ENCODE data around the gene ANTXRL. TPM values are rescaled to one million over a fixed set of nuclear protein-coding genes. Genes with fewer than 3 reads are reported as not detected.

ANTXRL gene
- total RNA-seq, 1 donor from 2014 or later = not detected

DNA sequence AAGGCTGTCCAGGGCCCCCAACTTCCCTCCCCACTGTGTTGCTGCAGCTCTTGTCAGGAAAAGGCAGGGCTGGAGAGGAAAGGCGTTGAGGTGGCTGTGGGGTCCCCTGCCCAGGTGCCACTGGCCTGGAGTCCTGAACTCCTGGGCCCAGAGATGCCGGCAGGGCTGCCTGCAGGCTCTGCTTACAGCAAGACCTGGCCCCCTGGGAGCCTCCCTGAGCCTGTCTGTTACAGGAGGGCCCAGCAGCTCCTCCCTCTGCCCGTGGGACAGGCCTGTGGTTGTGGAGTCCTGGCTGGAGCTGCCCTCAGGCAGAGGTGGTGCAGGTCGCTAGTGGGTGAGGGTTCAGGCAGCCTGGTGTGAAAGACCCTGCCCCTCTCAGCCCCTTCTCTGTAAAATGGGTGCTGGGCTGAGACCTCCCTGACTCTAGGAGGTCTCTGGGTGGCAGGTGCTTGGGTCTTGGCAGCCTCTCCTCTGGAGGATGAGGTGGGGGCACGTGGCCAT is 9.9 kb downstream of the ANTXRL start:
- FAIRE-seq = no peak

GRCh38 chr10:46297406-46298204 is 10.8 kb downstream of the ANTXRL start:
- DNase-seq (ENCODE audit: low read depth) (no peak), FAIRE-seq (no peak)
- Histone ChIP-seq H3K36me3 (ENCODE audit: insufficient read depth, low read length) (no peaks in the 10 kb centered on the region), H3K9ac (ENCODE audit: low read length) (no peak overlapping the region), H3K4me3 (ENCODE audit: insufficient read depth, low read depth, low read length) (no peak overlapping the region), H3K4me1 (ENCODE audit: insufficient read depth, low read length) (no peaks in the 10 kb centered on the region), H2AFZ (ENCODE audit: low read depth, low read length) (no peak overlapping the region), H3K27ac (ENCODE audit: low read depth, low read length) (no peak overlapping the region), H3K27me3 (ENCODE audit: insufficient read depth, low read length) (no peaks in the 10 kb centered on the region), H4K20me1 (ENCODE audit: insufficient read depth, low read length) (no peaks in the 10 kb centered on the region), H3K9me3 (ENCODE audit: insufficient read depth, low read depth, low read length) (no peaks in the 10 kb centered on the region), H3K4me2 (ENCODE audit: low read length) (no peak overlapping the region), H3K79me2 (ENCODE audit: insufficient read depth, low read length) (no peaks in the 10 kb centered on the region)
- no peaks in the 10 kb centered on the region for H3K4me1 Mint-ChIP-seq (ENCODE audit: low read depth, unreplicated experiment)
- no peak overlapping the region for H3K4me3 Mint-ChIP-seq (ENCODE audit: unreplicated experiment)
- H3K27ac Mint-ChIP-seq (ENCODE audit: unreplicated experiment) = no peak overlapping the region
- peaks cover 33% of the 10 kb centered on the region for H3K27me3 Mint-ChIP-seq (ENCODE audit: low read depth, unreplicated experiment)
- H3K9me3 Mint-ChIP-seq (ENCODE audit: unreplicated experiment) = peaks cover 3% of the 10 kb centered on the region
- no peak for TF ChIP-seq EZH2 (IDR thresholded peaks at IDR 0.05; ENCODE audit: insufficient read depth, low read length)
- no peak for TF ChIP-seq CTCF (IDR thresholded peaks at IDR 0.05; ENCODE audit: insufficient read depth, low read depth, low read length)
- no peaks in the 10 kb centered on the region for H3K36me3 Mint-ChIP-seq (ENCODE audit: low read depth, unreplicated experiment)

More for the DNA sequence above, 9.9 kb downstream of the ANTXRL start:
- peaks cover 5% of the 10 kb centered on the region for H3K9me3 Mint-ChIP-seq (ENCODE audit: unreplicated experiment)
- no peak overlapping the region for H3K4me3 Mint-ChIP-seq (ENCODE audit: unreplicated experiment)
- Histone ChIP-seq H3K79me2 (ENCODE audit: insufficient read depth, low read length) (no peaks in the 10 kb centered on the region), H3K27ac (ENCODE audit: low read depth, low read length) (no peak overlapping the region), H3K36me3 (ENCODE audit: insufficient read depth, low read length) (no peaks in the 10 kb centered on the region), H4K20me1 (ENCODE audit: insufficient read depth, low read length) (no peaks in the 10 kb centered on the region), H2AFZ (ENCODE audit: low read depth, low read length) (no peak overlapping the region), H3K4me1 (ENCODE audit: insufficient read depth, low read length) (no peaks in the 10 kb centered on the region), H3K9me3 (ENCODE audit: insufficient read depth, low read depth, low read length) (no peaks in the 10 kb centered on the region), H3K9ac (ENCODE audit: low read length) (no peak overlapping the region), H3K4me2 (ENCODE audit: low read length) (no peak overlapping the region), H3K4me3 (ENCODE audit: insufficient read depth, low read depth, low read length) (no peak overlapping the region), H3K27me3 (ENCODE audit: insufficient read depth, low read length) (no peaks in the 10 kb centered on the region)
- no peaks in the 10 kb centered on the region for H3K4me1 Mint-ChIP-seq (ENCODE audit: low read depth, unreplicated experiment)
- no peak overlapping the region for H3K27ac Mint-ChIP-seq (ENCODE audit: unreplicated experiment)
- H3K27me3 Mint-ChIP-seq (ENCODE audit: low read depth, unreplicated experiment) = peaks cover 40% of the 10 kb centered on the region
- DNase-seq (ENCODE audit: low read depth) = no peak
- no peaks in the 10 kb centered on the region for H3K36me3 Mint-ChIP-seq (ENCODE audit: low read depth, unreplicated experiment)
- TF ChIP-seq EZH2 (IDR thresholded peaks at IDR 0.05; ENCODE audit: insufficient read depth, low read length) = no peak
- no peak for TF ChIP-seq CTCF (IDR thresholded peaks at IDR 0.05; ENCODE audit: insufficient read depth, low read depth, low read length)

Measured in astrocyte (in vitro differentiated cells and primary cell).